Nephron progenitor cell (in vitro differentiated cells): ENCODE measurements around the gene NBL1.

Source experiments
- DNase-seq: peaks from one replicate; pipeline ENCODE4 v3.0.0; 2021
- H3K27ac Mint-ChIP-seq: 2 replicates; pipeline ENCODE4 v1.8.0; 2021; ENCODE audit warnings: mild to moderate bottlenecking, moderate library complexity, mixed read lengths
- H3K27me3 Mint-ChIP-seq: 2 replicates; pipeline ENCODE4 v1.8.0; 2021; ENCODE audit warnings: mild to moderate bottlenecking, low read depth, mixed read lengths; ENCODE audit not compliant: poor library complexity
- H3K36me3 Mint-ChIP-seq: 2 replicates; pipeline ENCODE4 v1.8.0; 2021; ENCODE audit warnings: low read depth, mixed read lengths
- H3K4me1 Mint-ChIP-seq: 2 replicates; pipeline ENCODE4 v1.8.0; 2021; ENCODE audit warnings: mixed read lengths
- H3K4me3 Mint-ChIP-seq: 2 replicates; pipeline ENCODE4 v1.8.0; 2021; ENCODE audit warnings: mild to moderate bottlenecking, moderate library complexity, mixed read lengths
- H3K9me3 Mint-ChIP-seq: 2 replicates; pipeline ENCODE4 v1.8.0; 2021; ENCODE audit warnings: mild to moderate bottlenecking, moderate library complexity, mixed read lengths
- TF ChIP-seq, protein P1 (sequence below): fragments of 200-600 bp; sonication (generic); IDR thresholded peaks from 2 replicates; pipeline ENCODE4 v1.5.0; 2021; ENCODE audit warnings: antibody characterized with exemption

NBL1 gene

DNA sequence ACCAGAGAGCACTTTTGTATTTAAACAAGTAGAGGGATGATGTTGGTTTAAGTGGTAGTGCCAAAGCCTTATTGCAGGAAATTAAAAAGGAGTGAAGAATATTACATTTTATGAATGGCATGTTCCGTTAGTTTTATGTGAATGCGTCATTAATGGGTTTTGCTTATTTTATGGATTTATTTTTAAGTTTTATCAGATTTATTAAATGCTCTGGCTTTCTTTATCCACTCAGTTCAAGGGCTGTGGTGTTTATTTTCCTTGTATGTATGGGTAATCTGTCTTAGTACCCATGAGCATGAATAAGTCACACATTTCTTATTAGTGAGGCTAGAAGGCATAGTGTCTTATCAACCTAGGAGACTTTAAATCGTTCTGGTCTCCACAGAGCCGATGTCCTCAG, 41.6 kb upstream of the NBL1 start:
- Mint-ChIP-seq H3K27ac (no peak overlapping the region), H3K4me3 (no peak overlapping the region), H3K36me3 (peaks cover 32% of the 10 kb centered on the region), H3K27me3 (no peaks in the 10 kb centered on the region), H3K9me3 (no peaks in the 10 kb centered on the region), H3K4me1 (peaks cover 19% of the 10 kb centered on the region)
- no peak for DNase-seq
- TF ChIP-seq, protein P1, sequence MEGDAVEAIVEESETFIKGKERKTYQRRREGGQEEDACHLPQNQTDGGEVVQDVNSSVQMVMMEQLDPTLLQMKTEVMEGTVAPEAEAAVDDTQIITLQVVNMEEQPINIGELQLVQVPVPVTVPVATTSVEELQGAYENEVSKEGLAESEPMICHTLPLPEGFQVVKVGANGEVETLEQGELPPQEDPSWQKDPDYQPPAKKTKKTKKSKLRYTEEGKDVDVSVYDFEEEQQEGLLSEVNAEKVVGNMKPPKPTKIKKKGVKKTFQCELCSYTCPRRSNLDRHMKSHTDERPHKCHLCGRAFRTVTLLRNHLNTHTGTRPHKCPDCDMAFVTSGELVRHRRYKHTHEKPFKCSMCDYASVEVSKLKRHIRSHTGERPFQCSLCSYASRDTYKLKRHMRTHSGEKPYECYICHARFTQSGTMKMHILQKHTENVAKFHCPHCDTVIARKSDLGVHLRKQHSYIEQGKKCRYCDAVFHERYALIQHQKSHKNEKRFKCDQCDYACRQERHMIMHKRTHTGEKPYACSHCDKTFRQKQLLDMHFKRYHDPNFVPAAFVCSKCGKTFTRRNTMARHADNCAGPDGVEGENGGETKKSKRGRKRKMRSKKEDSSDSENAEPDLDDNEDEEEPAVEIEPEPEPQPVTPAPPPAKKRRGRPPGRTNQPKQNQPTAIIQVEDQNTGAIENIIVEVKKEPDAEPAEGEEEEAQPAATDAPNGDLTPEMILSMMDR = no peak

DNA sequence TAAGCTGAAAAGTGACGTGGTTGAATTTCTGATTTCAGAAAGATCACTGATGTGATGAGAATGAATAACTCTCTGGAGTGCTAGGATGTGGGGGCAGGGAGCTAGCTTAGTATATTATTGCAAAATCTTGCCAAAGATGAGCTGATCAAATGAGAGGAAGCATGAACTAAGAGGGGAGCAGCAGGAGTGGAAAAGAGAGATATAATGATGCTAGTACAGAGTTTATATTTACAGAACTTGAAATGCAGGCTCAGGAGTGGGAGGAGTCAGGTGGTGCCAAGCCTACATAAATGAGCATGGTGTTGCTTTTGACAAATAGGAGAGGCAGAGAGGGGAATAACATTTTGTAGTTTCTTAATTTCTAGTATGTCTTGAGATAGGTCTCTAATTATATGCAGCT, 38.1 kb upstream of the NBL1 start:
- Mint-ChIP-seq H3K4me3 (no peak overlapping the region), H3K36me3 (peaks cover 39% of the 10 kb centered on the region), H3K27ac (no peak overlapping the region), H3K4me1 (no peaks in the 10 kb centered on the region), H3K27me3 (no peaks in the 10 kb centered on the region), H3K9me3 (no peaks in the 10 kb centered on the region)
- no peak for DNase-seq
- TF ChIP-seq, protein P1 = no peak

DNA sequence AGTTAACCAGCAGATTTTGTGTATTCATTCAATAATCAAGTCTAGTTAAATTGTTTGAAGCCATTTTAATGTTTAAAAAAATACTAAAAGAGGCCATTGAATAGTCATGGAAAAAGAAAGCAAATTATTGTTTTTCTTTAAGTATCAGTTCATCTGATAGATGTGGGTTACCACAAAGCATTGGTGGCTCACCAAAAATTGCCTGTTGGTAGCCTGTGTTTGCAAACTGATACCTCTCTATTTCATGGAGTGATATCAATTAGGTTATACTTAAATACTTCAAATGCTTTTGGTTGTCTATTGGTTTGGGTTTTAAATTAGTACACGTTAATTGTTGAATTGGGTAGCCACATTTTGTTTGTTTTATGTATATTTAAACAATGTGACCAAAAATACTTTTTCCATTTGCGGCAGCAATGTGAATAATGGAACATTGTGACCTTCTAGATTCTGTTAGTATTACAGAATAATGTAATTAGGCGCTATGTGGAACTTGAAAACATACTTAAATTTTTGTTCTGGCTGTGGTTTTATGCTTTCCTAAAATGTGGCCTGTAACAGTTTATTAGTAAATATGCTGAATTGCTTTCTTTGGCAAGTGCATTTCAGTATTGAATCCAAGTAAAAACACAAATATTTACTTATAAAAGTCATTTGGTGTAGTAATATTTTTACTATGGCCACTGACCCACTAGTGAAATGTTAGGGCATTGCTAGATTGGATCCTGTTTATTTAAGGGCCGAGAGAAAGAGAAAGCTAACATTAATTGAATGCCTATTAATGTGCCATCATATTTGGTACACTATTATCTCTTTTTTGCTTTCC, 37.1 kb upstream of the NBL1 start:
- Mint-ChIP-seq H3K4me3 (no peak overlapping the region), H3K36me3 (peaks cover 34% of the 10 kb centered on the region), H3K4me1 (no peaks in the 10 kb centered on the region), H3K9me3 (no peaks in the 10 kb centered on the region), H3K27me3 (no peaks in the 10 kb centered on the region), H3K27ac (no peak overlapping the region)
- TF ChIP-seq, protein P1 = no peak
- DNase-seq = no peak

DNA sequence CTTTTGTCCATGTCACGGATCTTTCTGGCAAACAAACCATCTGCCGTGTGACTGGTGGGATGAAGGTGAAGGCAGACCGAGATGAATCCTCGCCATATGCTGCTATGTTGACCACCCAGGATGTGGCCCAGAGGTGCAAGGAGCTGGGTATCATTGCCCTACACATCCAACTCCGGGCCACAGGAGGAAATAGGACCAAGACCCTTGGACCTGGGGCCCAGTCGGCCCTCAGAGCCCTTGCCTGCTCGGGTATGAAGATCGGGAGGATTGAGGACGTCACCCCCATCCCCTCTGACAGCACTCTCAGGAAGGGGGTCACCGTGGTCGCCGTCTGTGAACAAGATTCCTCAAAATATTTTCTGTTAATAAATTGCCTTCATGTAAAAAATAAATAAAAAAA, 35.9 kb upstream of the NBL1 start:
- DNase-seq = no peak
- Mint-ChIP-seq H3K9me3 (no peaks in the 10 kb centered on the region), H3K4me1 (peaks cover 5% of the 10 kb centered on the region), H3K27ac (no peak overlapping the region), H3K36me3 (peaks cover 32% of the 10 kb centered on the region), H3K27me3 (no peaks in the 10 kb centered on the region), H3K4me3 (no peak overlapping the region)
- TF ChIP-seq, protein P1 = no peak

DNA sequence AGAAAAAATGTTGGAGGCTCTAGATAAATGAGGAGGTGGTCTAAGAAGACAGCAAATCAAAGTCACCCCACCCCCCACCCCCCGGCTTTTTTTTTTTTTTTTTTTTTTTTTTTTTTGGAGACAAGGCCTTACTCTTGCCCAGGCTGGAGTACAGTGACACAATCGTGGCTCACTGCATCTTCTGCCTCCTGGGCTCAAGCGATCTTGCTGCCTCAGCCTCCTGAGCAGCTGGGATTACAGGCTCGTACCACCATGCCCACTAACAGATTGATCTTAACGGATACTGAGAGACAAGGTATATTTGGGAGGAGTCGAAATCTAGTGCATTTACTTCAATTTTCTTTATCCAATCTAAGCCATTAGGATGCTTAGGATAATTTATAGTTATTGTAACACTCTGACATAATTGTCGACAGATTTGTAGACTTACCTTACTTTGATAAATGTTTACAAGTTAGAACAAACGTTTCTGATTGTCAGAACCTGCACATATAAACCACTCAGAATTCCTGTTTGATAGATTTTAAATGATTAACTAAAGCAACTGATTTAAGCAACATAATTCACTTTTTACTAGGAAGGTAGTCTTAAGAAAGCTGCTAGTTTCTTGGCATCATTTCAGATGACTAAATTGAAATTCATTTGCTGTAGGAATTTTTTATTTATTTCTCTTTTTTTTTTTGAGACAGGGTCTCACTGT, 33.7 kb upstream of the NBL1 start:
- TF ChIP-seq, protein P1 = no peak
- peaks cover 20% of the 10 kb centered on the region for H3K4me1 Mint-ChIP-seq
- no peak for DNase-seq
- no peaks in the 10 kb centered on the region for H3K9me3 Mint-ChIP-seq
- H3K36me3 Mint-ChIP-seq = peaks cover 32% of the 10 kb centered on the region
- no peak overlapping the region for H3K27ac Mint-ChIP-seq
- peaks cover 4% of the 10 kb centered on the region for H3K27me3 Mint-ChIP-seq
- no peak overlapping the region for H3K4me3 Mint-ChIP-seq
